GM18868 (cell line): ENCODE data around the gene GOLGA6C.
"Not testable (repeated sequence)": the region's sequence is repeated elsewhere in the genome, so short reads cannot be mapped to it uniquely, and the experiment has no call there.

ENCODE experiments used
- ATAC-seq: cut with Tn5 transposase; IDR thresholded peaks from one replicate; pipeline ENCODE4 v1.9.1; 2021; ENCODE audit warnings: mild to moderate bottlenecking, moderate library complexity; ENCODE audit not compliant: unreplicated experiment

GOLGA6C gene

DNA sequence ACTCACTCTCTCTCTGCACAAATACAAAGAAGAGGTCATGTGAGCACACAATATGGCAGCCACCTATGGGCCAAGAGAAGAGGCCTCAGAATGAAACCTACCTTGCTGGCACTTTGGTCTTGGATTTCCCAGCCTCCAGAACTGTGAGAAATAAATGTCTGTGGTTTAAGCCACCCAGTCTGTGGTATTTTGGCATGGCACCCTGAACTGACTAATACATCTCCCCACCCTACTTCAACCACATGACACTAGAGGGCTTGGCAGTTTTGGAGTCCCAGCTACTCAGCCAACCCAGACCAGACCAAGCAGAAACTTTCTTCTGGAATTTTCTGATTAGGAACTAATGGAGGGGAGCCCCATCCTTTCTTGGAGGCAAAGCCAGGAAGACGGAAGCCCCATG is 54.4 kb downstream of the GOLGA6C start:
- not testable (repeated sequence) for ATAC-seq

DNA sequence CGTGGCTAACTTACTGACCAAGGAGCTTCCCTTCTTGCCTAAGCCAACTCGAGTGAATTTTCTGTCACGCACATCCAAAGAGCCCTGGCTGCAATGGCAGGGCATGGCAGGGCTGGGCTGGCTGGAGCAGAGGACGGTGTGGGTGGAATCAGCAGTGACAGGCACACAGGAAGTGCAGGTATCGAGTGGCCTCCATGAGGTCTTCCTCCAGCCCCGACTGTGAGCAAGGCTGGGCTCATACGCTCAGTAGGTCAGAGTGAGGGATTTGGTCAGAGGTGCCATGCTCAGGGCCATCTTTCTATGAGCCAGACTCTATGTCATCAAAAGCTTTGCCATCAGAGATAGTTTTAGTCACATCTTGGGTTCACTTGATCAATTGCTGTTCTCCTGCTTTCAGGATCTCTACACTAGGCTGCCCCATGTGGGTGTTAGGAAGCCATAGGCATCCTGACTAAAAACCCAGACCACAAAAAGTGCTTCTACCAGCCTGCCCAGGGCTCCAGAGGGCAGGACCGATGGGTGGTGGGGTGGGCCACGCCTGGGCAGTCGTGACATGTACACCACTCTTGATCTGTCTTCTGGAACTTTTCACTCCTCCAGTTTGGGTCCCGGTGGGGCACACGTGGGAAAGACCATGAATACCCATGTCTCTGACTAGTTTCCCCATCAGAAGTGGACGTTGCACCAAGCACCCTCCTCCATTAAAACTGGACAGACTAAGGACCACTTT is 55.1 kb downstream of the GOLGA6C start:
- ATAC-seq, result no peak

DNA sequence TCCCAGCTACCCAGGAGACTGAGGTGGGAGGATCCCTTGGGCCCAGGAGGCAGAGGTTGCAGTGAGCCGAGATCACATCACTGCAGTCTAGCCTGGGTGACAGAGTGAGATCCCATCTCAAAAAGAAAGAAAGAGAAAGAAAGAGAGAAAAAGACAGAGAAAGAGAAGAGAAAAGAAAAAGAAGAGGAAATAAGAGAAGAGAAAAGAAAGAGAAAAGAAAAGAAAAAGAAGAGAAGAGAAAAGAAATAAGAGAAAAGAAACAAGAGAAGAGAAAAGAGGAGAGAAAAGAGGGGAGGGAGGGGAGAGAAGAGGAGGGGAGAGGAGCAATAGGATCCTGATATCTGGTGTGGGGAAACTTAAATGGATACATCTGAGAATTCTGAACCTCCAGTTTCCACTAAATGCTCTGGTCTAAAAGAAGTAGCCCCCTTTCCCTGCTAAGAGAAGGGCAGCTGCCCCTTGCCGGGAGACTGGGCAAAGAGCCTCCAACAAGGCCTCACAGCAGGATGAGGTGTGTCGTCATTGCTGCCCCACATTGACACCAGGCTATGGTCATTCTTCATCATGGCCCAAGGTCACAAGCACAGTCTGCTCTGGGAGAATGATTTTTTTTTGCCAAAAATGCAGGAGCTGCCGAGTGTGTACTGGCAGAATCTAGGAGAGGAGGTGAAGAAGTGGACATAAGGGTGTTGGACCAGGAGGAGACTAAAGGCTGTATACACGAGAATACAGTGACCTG is 56.6 kb downstream of the GOLGA6C start:
- ATAC-seq, result no peak

DNA sequence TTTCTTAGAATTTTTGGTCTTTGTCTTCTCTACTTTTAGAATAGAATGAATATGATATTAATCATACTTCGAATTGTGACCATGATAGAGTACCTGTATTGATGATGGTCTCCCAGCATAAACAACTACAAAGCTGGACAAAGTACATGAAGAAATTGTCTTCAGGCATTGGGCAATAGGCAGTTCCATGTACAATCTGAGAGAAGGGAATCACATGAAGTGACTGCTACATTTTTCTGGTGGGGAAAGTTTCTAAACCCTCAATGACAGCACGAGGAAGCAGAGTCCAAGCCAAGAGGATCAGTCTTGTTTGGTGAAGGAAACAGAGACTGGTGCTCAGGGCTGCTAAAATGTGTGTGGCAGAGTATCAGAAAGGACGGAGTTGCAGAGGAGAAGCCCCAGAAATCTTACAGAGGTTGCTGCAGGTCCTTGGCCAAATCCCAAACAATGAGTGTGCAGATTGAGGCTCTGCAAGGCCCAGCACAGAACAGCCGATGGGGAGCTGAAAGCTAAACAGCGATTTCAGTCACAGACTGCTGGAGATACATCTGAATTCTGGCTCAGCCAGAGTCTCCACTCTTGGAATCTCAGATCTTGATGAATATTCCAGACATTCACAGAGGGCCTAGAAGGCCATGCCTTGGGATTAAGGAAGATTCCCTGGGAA is 61.2 kb downstream of the GOLGA6C start:
- not testable (repeated sequence) for ATAC-seq
